Measurements from ENCODE around the gene MTHFSD.

Gene MTHFSD

DNA sequence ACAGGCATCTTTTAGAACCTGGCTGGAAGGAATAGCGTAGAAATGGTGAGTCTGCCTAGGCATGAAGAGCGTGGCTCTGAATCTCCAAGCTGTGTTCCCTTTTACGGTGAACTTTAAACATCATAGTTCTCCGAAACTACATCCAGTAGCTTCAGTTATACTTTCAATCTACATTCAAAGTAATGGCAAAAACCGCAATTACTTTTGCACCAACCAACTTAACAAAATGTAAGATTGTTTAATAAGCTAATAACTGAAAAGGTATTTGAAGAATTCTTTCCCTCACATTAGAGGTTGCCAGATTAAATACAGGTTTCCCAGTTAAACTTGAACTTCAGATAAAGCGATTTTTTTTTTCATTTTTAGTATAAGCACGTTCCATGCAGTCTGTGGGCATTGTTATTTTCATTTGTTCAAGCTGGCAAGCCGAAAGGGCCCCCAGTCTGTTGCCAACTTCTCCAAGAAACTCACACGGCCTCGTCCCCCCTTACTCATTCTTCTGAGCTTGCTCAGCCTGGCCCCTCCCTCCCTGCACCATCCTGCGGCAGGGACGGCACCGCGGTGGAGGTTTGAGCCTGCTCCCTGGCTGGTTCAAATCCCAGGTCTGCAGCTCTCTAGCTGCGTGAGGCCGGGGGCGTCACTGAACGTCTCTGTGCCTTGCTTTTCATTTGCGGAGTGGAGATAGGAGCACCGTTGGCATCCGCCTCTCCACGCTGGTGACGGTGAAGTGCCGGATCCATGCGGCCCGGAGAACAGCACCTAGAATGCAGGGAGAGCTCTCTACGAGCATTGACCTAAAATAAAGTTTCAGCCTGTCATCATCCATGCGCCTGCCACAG is 3.5 kb upstream of the MTHFSD start:
- TF ChIP-seq CREB5 (CRISPR knock-in tag; IDR thresholded peaks at IDR 0.05; ENCODE audit: low read depth) (no peak), POU6F1 (CRISPR knock-in tag; IDR thresholded peaks at IDR 0.05; ENCODE audit: borderline replicate concordance, low read depth) (no peak), GLIS3 (CRISPR knock-in tag; IDR thresholded peaks at IDR 0.05) (no peak), ZFP3 (CRISPR knock-in tag; IDR thresholded peaks at IDR 0.05) (no peak), TCF4 (CRISPR knock-in tag; IDR thresholded peaks at IDR 0.05; ENCODE audit: borderline replicate concordance) (no peak), BACH2 (CRISPR knock-in tag; IDR thresholded peaks at IDR 0.05; ENCODE audit: borderline replicate concordance) (no peak), OSR1 (CRISPR knock-in tag; IDR thresholded peaks at IDR 0.05) (no peak), ZNF565 (CRISPR knock-in tag; conservative IDR thresholded peaks at IDR 0.05; ENCODE audit: low read depth) (no peak), ZNF70 (CRISPR knock-in tag; IDR thresholded peaks at IDR 0.05) (no peak), SNAI2 (CRISPR knock-in tag; IDR thresholded peaks at IDR 0.05) (no peak)
- TF ChIP-seq, protein P1, sequence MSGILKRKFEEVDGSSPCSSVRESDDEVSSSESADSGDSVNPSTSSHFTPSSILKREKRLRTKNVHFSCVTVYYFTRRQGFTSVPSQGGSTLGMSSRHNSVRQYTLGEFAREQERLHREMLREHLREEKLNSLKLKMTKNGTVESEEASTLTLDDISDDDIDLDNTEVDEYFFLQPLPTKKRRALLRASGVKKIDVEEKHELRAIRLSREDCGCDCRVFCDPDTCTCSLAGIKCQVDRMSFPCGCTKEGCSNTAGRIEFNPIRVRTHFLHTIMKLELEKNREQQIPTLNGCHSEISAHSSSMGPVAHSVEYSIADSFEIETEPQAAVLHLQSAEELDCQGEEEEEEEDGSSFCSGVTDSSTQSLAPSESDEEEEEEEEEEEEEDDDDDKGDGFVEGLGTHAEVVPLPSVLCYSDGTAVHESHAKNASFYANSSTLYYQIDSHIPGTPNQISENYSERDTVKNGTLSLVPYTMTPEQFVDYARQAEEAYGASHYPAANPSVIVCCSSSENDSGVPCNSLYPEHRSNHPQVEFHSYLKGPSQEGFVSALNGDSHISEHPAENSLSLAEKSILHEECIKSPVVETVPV (CRISPR knock-in tag; IDR thresholded peaks at IDR 0.05): no peak

DNA sequence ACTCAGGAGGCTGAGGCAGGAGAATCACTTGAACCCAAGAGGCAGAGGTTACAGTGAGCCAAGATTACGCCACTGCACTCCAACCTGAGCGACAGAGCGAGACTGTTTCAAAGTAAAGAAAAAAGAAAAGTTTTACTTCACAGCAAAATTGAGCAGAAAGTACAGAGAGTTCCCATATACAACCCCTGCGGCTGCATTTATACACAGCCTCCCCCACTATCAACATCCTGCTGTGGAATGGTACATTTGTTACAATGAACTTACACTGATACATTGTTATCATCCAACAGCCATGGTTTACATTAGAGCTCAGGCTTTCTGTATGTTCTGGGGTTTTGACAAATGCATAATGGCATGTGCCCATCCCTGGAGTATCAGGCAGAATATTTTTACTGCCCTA is 2.6 kb upstream of the MTHFSD start:
- TF ChIP-seq ISL1 (CRISPR knock-in tag; IDR thresholded peaks at IDR 0.05): no peak
- no peak for TF ChIP-seq BACH2 (CRISPR knock-in tag; IDR thresholded peaks at IDR 0.05; ENCODE audit: borderline replicate concordance)
- TF ChIP-seq OSR1 (CRISPR knock-in tag; IDR thresholded peaks at IDR 0.05): no peak
- TF ChIP-seq TOX (CRISPR knock-in tag; IDR thresholded peaks at IDR 0.05; ENCODE audit: borderline replicate concordance): no peak
- no peak for TF ChIP-seq ZNF70 (CRISPR knock-in tag; IDR thresholded peaks at IDR 0.05)
- no peak for TF ChIP-seq ZFP3 (CRISPR knock-in tag; IDR thresholded peaks at IDR 0.05)
- no peak for TF ChIP-seq ARNTL (CRISPR knock-in tag; IDR thresholded peaks at IDR 0.05; ENCODE audit: borderline replicate concordance, low read depth)
- TF ChIP-seq, protein P2, sequence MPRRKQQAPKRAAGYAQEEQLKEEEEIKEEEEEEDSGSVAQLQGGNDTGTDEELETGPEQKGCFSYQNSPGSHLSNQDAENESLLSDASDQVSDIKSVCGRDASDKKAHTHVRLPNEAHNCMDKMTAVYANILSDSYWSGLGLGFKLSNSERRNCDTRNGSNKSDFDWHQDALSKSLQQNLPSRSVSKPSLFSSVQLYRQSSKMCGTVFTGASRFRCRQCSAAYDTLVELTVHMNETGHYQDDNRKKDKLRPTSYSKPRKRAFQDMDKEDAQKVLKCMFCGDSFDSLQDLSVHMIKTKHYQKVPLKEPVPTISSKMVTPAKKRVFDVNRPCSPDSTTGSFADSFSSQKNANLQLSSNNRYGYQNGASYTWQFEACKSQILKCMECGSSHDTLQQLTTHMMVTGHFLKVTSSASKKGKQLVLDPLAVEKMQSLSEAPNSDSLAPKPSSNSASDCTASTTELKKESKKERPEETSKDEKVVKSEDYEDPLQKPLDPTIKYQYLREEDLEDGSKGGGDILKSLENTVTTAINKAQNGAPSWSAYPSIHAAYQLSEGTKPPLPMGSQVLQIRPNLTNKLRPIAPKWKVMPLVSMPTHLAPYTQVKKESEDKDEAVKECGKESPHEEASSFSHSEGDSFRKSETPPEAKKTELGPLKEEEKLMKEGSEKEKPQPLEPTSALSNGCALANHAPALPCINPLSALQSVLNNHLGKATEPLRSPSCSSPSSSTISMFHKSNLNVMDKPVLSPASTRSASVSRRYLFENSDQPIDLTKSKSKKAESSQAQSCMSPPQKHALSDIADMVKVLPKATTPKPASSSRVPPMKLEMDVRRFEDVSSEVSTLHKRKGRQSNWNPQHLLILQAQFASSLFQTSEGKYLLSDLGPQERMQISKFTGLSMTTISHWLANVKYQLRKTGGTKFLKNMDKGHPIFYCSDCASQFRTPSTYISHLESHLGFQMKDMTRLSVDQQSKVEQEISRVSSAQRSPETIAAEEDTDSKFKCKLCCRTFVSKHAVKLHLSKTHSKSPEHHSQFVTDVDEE (CRISPR knock-in tag; IDR thresholded peaks at IDR 0.05): no peak
- TF ChIP-seq ZNF565 (CRISPR knock-in tag; conservative IDR thresholded peaks at IDR 0.05; ENCODE audit: low read depth): no peak
- TF ChIP-seq PPARA (CRISPR knock-in tag; IDR thresholded peaks at IDR 0.05; ENCODE audit: borderline replicate concordance): no peak
- TF ChIP-seq SNAI2 (CRISPR knock-in tag; IDR thresholded peaks at IDR 0.05): no peak
- TF ChIP-seq ESRRG (CRISPR knock-in tag; IDR thresholded peaks at IDR 0.05): no peak
- TF ChIP-seq ZFP30 (CRISPR knock-in tag; IDR thresholded peaks at IDR 0.05): no peak
- no peak for TF ChIP-seq ZC3H10 (CRISPR knock-in tag; IDR thresholded peaks at IDR 0.05)
- no peak for TF ChIP-seq GLIS3 (CRISPR knock-in tag; IDR thresholded peaks at IDR 0.05)
- TF ChIP-seq ZNF8 (CRISPR knock-in tag; IDR thresholded peaks at IDR 0.05): no peak

More for the DNA sequence above, 3.5 kb upstream of the MTHFSD start:
- no peak for ATAC-seq

GRCh38 chr16:86556576-86556975 is 1.5 kb upstream of the MTHFSD start:
- TF ChIP-seq ZNF565 (CRISPR knock-in tag; conservative IDR thresholded peaks at IDR 0.05; ENCODE audit: low read depth) (no peak), OSR1 (CRISPR knock-in tag; IDR thresholded peaks at IDR 0.05) (no peak), TCF4 (CRISPR knock-in tag; IDR thresholded peaks at IDR 0.05; ENCODE audit: borderline replicate concordance) (no peak), ZC3H10 (CRISPR knock-in tag; IDR thresholded peaks at IDR 0.05) (no peak), ARNTL (CRISPR knock-in tag; IDR thresholded peaks at IDR 0.05; ENCODE audit: borderline replicate concordance, low read depth) (no peak), ISL1 (CRISPR knock-in tag; IDR thresholded peaks at IDR 0.05) (no peak), SNAI2 (CRISPR knock-in tag; IDR thresholded peaks at IDR 0.05) (no peak), CSDC2 (CRISPR knock-in tag; IDR thresholded peaks at IDR 0.05) (no peak), ZFP3 (CRISPR knock-in tag; IDR thresholded peaks at IDR 0.05) (no peak), BACH2 (CRISPR knock-in tag; IDR thresholded peaks at IDR 0.05; ENCODE audit: borderline replicate concordance) (no peak), ESRRG (CRISPR knock-in tag; IDR thresholded peaks at IDR 0.05) (no peak), RARB (CRISPR knock-in tag; IDR thresholded peaks at IDR 0.05) (no peak), PPARA (CRISPR knock-in tag; IDR thresholded peaks at IDR 0.05; ENCODE audit: borderline replicate concordance) (no peak)
- TF ChIP-seq, protein P3, sequence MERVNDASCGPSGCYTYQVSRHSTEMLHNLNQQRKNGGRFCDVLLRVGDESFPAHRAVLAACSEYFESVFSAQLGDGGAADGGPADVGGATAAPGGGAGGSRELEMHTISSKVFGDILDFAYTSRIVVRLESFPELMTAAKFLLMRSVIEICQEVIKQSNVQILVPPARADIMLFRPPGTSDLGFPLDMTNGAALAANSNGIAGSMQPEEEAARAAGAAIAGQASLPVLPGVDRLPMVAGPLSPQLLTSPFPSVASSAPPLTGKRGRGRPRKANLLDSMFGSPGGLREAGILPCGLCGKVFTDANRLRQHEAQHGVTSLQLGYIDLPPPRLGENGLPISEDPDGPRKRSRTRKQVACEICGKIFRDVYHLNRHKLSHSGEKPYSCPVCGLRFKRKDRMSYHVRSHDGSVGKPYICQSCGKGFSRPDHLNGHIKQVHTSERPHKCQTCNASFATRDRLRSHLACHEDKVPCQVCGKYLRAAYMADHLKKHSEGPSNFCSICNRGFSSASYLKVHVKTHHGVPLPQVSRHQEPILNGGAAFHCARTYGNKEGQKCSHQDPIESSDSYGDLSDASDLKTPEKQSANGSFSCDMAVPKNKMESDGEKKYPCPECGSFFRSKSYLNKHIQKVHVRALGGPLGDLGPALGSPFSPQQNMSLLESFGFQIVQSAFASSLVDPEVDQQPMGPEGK (CRISPR knock-in tag; IDR thresholded peaks at IDR 0.05; ENCODE audit: borderline replicate concordance): no peak
- no peak for ATAC-seq

More for the DNA sequence above, 2.6 kb upstream of the MTHFSD start:
- no peak for ATAC-seq
